ENCODE results near the gene USP10.

The USP10 gene

DNA sequence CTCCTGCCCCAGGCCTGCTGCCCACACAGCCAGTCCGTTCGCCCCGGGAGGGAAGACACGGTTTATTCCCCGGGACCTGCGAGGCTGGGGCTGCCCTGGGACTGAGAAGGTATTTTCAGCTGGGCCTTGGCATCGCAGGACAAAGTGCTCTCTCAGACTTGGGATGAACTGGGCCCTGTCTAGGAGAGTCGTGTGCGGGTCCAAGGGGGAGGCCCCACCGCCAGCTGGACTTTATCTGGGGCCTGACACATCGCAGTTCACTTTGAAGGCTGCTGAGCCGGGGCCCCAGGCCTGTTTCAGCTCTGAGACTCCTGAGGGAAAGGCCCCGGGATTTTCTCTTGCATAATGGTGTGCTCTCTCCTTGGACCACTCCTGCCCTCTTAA is 126.8 kb downstream of the USP10 start:
- WGBS, 2 experiments (ENCODE audit: insufficient coverage in 2 of 2): 90 to 91% methylated on average over 12 of the region's 13 CpGs
- Histone ChIP-seq H3K4me1 (ENCODE audit: control insufficient read depth, insufficient read depth, low read length, poor library complexity, severe bottlenecking) (peaks cover 6% of the 10 kb centered on the region), H3K27ac (ENCODE audit: low read depth, low read length, severe bottlenecking) (peak overlapping the region; percentile 88), H3K4me3 (ENCODE audit: extremely low read depth, insufficient read depth, low read length, poor library complexity, severe bottlenecking) (no peak overlapping the region), H3K36me3 (ENCODE audit: control insufficient read depth, insufficient read depth, low read length) (no peaks in the 10 kb centered on the region), H3K9me3 (ENCODE audit: control insufficient read depth, low read length) (no peaks in the 10 kb centered on the region)

DNA sequence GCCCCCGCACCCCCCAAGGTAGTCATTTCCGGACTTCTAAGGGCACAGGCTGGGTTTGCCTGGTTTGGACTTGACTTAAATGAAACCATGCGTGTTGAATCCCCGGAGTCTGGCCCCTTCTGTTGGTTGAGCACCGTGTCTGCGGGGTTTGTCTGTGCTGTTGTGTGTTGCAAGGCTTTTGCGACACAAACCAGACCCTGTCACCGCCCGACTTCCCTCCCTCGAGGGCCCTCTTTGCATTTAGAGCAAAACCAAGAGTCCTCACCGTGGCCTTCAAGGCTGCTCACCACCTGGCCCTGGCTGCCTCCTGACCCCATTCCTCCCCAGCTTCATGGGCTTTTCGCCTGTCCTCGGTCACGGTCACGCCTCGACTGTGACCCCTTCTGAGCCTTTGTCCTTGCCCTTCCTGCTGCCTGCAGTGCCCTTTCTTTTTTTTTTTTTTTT is 127.4 kb downstream of the USP10 start:
- Histone ChIP-seq H3K9me3 (ENCODE audit: control insufficient read depth, low read length) (no peaks in the 10 kb centered on the region), H3K36me3 (ENCODE audit: control insufficient read depth, insufficient read depth, low read length) (no peaks in the 10 kb centered on the region), H3K27ac (ENCODE audit: low read depth, low read length, severe bottlenecking) (peak overlapping the region; percentile 88), H3K4me3 (ENCODE audit: extremely low read depth, insufficient read depth, low read length, poor library complexity, severe bottlenecking) (no peak overlapping the region), H3K4me1 (ENCODE audit: control insufficient read depth, insufficient read depth, low read length, poor library complexity, severe bottlenecking) (peaks cover 6% of the 10 kb centered on the region)
- WGBS, 2 experiments (ENCODE audit: insufficient coverage in 2 of 2): 79% methylated on average over 12 to 14 of the region's 16 CpGs

DNA sequence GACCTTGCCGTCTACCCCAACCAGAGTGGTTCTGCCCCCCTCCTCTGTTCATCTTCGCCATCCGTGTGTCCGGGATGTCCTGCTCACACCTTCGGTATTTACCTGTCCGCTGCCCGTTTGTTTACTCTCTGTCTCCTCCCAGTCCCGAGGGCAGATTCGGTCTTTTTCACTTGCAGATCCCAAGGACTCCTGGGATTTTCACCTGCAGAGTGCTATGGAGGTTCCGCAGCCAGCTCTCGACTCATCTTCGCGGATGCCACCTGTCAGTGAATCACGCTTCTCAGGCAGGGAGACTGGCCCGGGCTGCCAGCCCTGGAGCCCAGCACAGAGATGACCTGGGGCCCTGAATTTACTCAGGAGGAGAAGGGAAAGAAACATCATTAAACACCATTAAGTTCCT is 128.1 kb downstream of the USP10 start:
- Histone ChIP-seq H3K9me3 (ENCODE audit: control insufficient read depth, low read length) (no peaks in the 10 kb centered on the region), H3K27ac (ENCODE audit: low read depth, low read length, severe bottlenecking) (no peak overlapping the region), H3K4me1 (ENCODE audit: control insufficient read depth, insufficient read depth, low read length, poor library complexity, severe bottlenecking) (peaks cover 10% of the 10 kb centered on the region), H3K4me3 (ENCODE audit: extremely low read depth, insufficient read depth, low read length, poor library complexity, severe bottlenecking) (no peak overlapping the region), H3K36me3 (ENCODE audit: control insufficient read depth, insufficient read depth, low read length) (no peaks in the 10 kb centered on the region)
- WGBS, 2 experiments (ENCODE audit: insufficient coverage in 2 of 2): 86 to 93% methylated on average over 14 of the region's 15 CpGs

DNA sequence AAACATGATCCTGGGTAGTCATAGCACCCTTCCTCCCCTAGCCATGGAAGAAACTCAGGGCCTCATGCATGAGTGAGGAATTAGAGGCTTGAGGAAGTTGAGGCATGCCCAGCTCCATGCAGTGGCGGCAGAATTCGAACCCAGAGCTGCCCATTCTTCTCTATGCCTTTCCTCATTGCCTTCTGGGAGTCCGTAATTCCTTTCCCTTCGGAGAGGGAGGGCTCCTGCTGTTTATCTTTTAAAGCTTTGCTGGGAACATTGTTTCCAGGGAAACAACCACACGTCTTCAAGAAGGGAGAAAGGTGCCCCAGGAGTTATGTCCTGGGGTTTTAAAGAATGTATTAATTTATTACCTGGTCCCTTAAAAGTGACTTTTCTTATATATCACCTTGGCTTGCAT is 128.5 kb downstream of the USP10 start:
- H3K36me3 ChIP-seq (ENCODE audit: control insufficient read depth, insufficient read depth, low read length): no peaks in the 10 kb centered on the region
- peaks cover 10% of the 10 kb centered on the region for H3K4me1 ChIP-seq (ENCODE audit: control insufficient read depth, insufficient read depth, low read length, poor library complexity, severe bottlenecking)
- 82 to 89% methylated on average over 3 to 4 of the region's 5 CpGs for WGBS, 2 experiments (ENCODE audit: insufficient coverage in 2 of 2)
- no peak overlapping the region for H3K4me3 ChIP-seq (ENCODE audit: extremely low read depth, insufficient read depth, low read length, poor library complexity, severe bottlenecking)
- H3K9me3 ChIP-seq (ENCODE audit: control insufficient read depth, low read length): no peaks in the 10 kb centered on the region
- no peak overlapping the region for H3K27ac ChIP-seq (ENCODE audit: low read depth, low read length, severe bottlenecking)
